GM13976 (cell line): ENCODE measurements around the gene MTG2.

Source experiments
- DNase-seq: peaks from one replicate; pipeline ENCODE4 v3.0.0; 2012; ENCODE audit warnings: low spot score
- in situ Hi-C: fragments of 300-500 bp; cut with MboI; formaldehyde crosslinking; loops from one replicate; pipeline ENCODE4 v1.12.0; 2022; ENCODE audit warnings: low sequenced_read_pairs, mixed read lengths, inconsistent platforms; ENCODE audit not compliant: unreplicated experiment
- TF ChIP-seq, protein P1 (sequence below): IDR thresholded peaks from 2 replicates; pipeline ENCODE4 v1.5.1; 2012; ENCODE audit warnings: borderline replicate concordance, mild to moderate bottlenecking; ENCODE audit not compliant: insufficient read depth; ENCODE audit errors: extremely low read depth, missing control alignments, control extremely low read depth

The MTG2 gene

GRCh38 chr20:62245911-62246280, 63.1 kb downstream of the MTG2 start:
- no peak for DNase-seq
- in situ Hi-C loops, result no loop called here
- TF ChIP-seq, protein P1, sequence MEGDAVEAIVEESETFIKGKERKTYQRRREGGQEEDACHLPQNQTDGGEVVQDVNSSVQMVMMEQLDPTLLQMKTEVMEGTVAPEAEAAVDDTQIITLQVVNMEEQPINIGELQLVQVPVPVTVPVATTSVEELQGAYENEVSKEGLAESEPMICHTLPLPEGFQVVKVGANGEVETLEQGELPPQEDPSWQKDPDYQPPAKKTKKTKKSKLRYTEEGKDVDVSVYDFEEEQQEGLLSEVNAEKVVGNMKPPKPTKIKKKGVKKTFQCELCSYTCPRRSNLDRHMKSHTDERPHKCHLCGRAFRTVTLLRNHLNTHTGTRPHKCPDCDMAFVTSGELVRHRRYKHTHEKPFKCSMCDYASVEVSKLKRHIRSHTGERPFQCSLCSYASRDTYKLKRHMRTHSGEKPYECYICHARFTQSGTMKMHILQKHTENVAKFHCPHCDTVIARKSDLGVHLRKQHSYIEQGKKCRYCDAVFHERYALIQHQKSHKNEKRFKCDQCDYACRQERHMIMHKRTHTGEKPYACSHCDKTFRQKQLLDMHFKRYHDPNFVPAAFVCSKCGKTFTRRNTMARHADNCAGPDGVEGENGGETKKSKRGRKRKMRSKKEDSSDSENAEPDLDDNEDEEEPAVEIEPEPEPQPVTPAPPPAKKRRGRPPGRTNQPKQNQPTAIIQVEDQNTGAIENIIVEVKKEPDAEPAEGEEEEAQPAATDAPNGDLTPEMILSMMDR, result no peak

GRCh38 chr20:62246431-62246830, 63.6 kb downstream of the MTG2 start:
- in situ Hi-C loops, result no loop called here
- TF ChIP-seq, protein P1, result no peak
- no peak for DNase-seq

GRCh38 chr20:62246872-62247652, 64.2 kb downstream of the MTG2 start:
- in situ Hi-C loops, result no loop called here
- TF ChIP-seq, protein P1, result no peak
- DNase-seq, result no peak

- TF ChIP-seq, protein P1, result no peak
- DNase-seq, result no peak
- in situ Hi-C loops, result no loop called here
These were observed 66.2 kb downstream of the MTG2 start for GRCh38 chr20:62248890-62249560.

DNA sequence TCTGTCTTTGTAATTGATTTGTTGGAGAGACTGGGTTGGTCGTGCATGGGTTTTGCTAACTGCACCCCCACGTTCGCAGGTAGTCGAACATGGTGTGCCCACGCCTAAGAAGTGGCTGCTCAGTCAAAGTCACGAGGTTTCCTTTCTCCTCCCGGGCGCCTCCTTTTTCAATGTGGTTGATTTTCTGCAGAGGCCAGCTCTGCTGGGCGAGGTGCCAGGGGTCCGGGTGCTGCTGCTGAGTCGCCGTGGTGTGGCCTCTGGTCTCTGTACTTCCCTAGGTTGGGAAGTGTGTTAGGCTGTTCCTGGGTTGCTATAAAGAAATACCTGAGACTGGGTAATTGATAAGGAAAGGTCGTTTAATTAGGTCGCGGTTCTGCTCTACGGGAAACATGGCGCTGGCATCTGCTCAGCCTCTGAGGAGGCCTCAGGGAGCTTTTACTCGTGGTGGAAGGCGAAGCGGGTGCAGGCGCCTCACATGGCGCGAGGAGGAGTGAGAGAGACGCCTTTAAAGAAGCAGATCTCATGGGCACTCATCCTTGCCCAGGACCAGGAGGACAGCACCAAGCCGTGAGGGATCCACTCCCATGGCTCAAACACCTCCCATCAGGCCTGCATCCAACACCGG, 69.6 kb downstream of the MTG2 start:
- in situ Hi-C loops, result no loop called here
- no peak for DNase-seq
- TF ChIP-seq, protein P1, result no peak
